B cell (primary cell): ENCODE data around the gene LPIN3. TPM values are rescaled to one million over a fixed set of nuclear protein-coding genes. Genes with fewer than 3 reads are reported as not detected.

Source experiments
- ATAC-seq: fragments of 200-7000 bp; cut with Tn5 transposase; one replicate; pipeline ENCODE4 v1.10.0; 2021; ENCODE audit warnings: low read depth, mild to moderate bottlenecking, moderate number of reproducible peaks, moderate library complexity
- CTCF ChIA-PET: fragments of 350-600 bp; sonication (Branson Sonifier 250); formaldehyde crosslinking; loops from one replicate; lab custom pipeline; 2021; ENCODE audit warnings: antibody characterized with exemption, inconsistent platforms; lab: Charles Lee
- POLR2A ChIA-PET: fragments of 350-600 bp; sonication (Branson Sonifier 250); formaldehyde crosslinking; loops from one replicate; lab custom pipeline; 2021; ENCODE audit warnings: antibody characterized with exemption; lab: Charles Lee
- DNase-seq: peaks from one replicate; pipeline ENCODE4 v3.0.0; 2013
- H2AFZ ChIP-seq: 2 replicates; pipeline ENCODE4 v1.6.1; 2012; ENCODE audit warnings: mild to moderate bottlenecking, low read depth, low read length; ENCODE audit not compliant: insufficient read depth, poor library complexity, severe bottlenecking
- H3K27ac ChIP-seq, 2 donors: 1 replicate in 1 of 2; 2 replicates in 1 of 2; pipeline ENCODE4 v1.5.1; 2012 to 2013; ENCODE audit warnings: low read length in 2 of 2, mild to moderate bottlenecking in 2 of 2, moderate library complexity in 1 of 2
- H3K27me3 ChIP-seq, 4 experiments: fragments of 200-600 bp in 1 of 4; sonication (generic) in 1 of 4; replicated peaks in 1 of 4; 1 replicate in 2 of 4; 2 replicates in 2 of 4; pipeline versions ENCODE4 v1.6.1 to v1.7.0; 2013 to 2016; ENCODE audit warnings: low read length in 3 of 4, mild to moderate bottlenecking in 2 of 4, mixed read lengths in 1 of 4, moderate library complexity in 1 of 4; ENCODE audit not compliant: insufficient read depth in 4 of 4, control insufficient read depth in 3 of 4; ENCODE audit errors: control extremely low read depth in 1 of 4
- H3K36me3 ChIP-seq, 2 experiments: replicated peaks in 1 of 2; 1 replicate in 1 of 2; 2 replicates in 1 of 2; pipeline versions ENCODE4 v1.6.1 to v1.7.1; 2013; ENCODE audit warnings: low read length in 1 of 2; ENCODE audit not compliant: insufficient read depth in 2 of 2, control insufficient read depth in 1 of 2; ENCODE audit errors: control extremely low read depth in 1 of 2, extremely low read depth in 1 of 2
- H3K4me1 ChIP-seq, 2 donors: fragments of 200-600 bp in 1 of 2; sonication (generic) in 1 of 2; 1 replicate in 1 of 2; 2 replicates in 1 of 2; pipeline versions ENCODE4 v1.5.1 to v1.6.1; 2013 to 2017; ENCODE audit warnings: low read length in 2 of 2; ENCODE audit not compliant: control insufficient read depth in 2 of 2, insufficient read depth in 2 of 2
- H3K4me2 ChIP-seq: replicated peaks from 2 replicates; pipeline ENCODE3; 2012; ENCODE audit warnings: mild to moderate bottlenecking, low read depth, low read length; ENCODE audit not compliant: poor library complexity, severe bottlenecking
- H3K4me3 ChIP-seq, 5 experiments: fragments of 200-600 bp in 1 of 5; sonication (generic) in 1 of 5; 1 replicate in 3 of 5; 2 replicates in 2 of 5; pipeline versions ENCODE4 v1.5.1 to v1.7.0; 2011 to 2016; ENCODE audit warnings: low read length in 4 of 5, mild to moderate bottlenecking in 4 of 5, low read depth in 2 of 5, control low read depth in 1 of 5, moderate library complexity in 1 of 5; ENCODE audit not compliant: insufficient read depth in 1 of 5; ENCODE audit errors: control extremely low read depth in 1 of 5, extremely low read depth in 1 of 5
- H3K79me2 ChIP-seq: fragments of 200-600 bp; sonication (generic); one replicate; pipeline ENCODE4 v1.6.0; 2016; ENCODE audit warnings: low read length; ENCODE audit not compliant: control insufficient read depth, insufficient read depth
- H3K9ac ChIP-seq: fragments of 200-600 bp; sonication (generic); 2 replicates; pipeline ENCODE4 v1.6.1; 2017; ENCODE audit warnings: mild to moderate bottlenecking, low read length, moderate library complexity
- H3K9me3 ChIP-seq, 3 donors: one replicate each; pipeline versions ENCODE4 v1.6.1 to v1.7.1; 2013; ENCODE audit warnings: low read length in 2 of 3; ENCODE audit not compliant: control insufficient read depth in 2 of 3, insufficient read depth in 1 of 3; ENCODE audit errors: control extremely low read depth in 1 of 3
- H4K20me1 ChIP-seq: 2 replicates; pipeline ENCODE4 v1.6.0; 2012; ENCODE audit warnings: mild to moderate bottlenecking, low read length; ENCODE audit not compliant: insufficient read depth, control insufficient read depth, poor library complexity, severe bottlenecking
- H3K27ac Mint-ChIP-seq: one replicate; pipeline ENCODE4 v1.8.0; 2021; ENCODE audit warnings: mixed read lengths
- H3K27me3 Mint-ChIP-seq: one replicate; pipeline ENCODE4 v1.8.0; 2021; ENCODE audit warnings: mixed read lengths
- H3K4me1 Mint-ChIP-seq: one replicate; pipeline ENCODE4 v1.8.0; 2021; ENCODE audit warnings: mixed read lengths
- H3K4me3 Mint-ChIP-seq: one replicate; pipeline ENCODE4 v1.8.0; 2021; ENCODE audit warnings: mixed read lengths
- H3K9me3 Mint-ChIP-seq: one replicate; pipeline ENCODE4 v1.8.0; 2022; ENCODE audit warnings: mixed read lengths; ENCODE audit not compliant: insufficient read depth
- CTCF ChIP-seq: fragments of 200-600 bp; IDR thresholded peaks from one replicate; pipeline ENCODE4 v1.8.0; 2022; ENCODE audit warnings: antibody characterized with exemption, mild to moderate bottlenecking
- EZH2 ChIP-seq: IDR thresholded peaks from 2 replicates; pipeline ENCODE4 v1.6.1; 2012; ENCODE audit warnings: borderline replicate concordance, low read depth, mild to moderate bottlenecking, moderate library complexity, low read length; ENCODE audit not compliant: insufficient read depth, poor library complexity, severe bottlenecking
- WGBS: methylation state at CpG from one replicate; pipeline ENCODE4 v1.1.5; 2013; ENCODE audit warnings: missing lambda C conversion rate; ENCODE audit not compliant: insufficient coverage; 5-methylcytosine and 5-hydroxymethylcytosine counted together
- intact Hi-C: fragments of 100-400 bp; cut with micrococcal nuclease; formaldehyde crosslinking; loops from one replicate; pipeline ENCODE4 v1.10.0; 2022
- polyA plus RNA-seq: library from polyadenylated mRNA; depleted of rRNA; stranded (reverse); fragments of >200 nt; gene quantifications from 2 replicates; pipeline ENCODE4 v1.2.3, GENCODE V29; 2012
- total RNA-seq, 2 donors: library from RNA; stranded (reverse); fragments of 120-200 nt in 1 of 2; gene quantifications; 1 replicate in 1 of 2; 2 replicates in 1 of 2; pipeline versions ENCODE4 v1.2.3 to v1.2.4, GENCODE V29; 2013 to 2022

LPIN3 gene
- total and polyA plus RNA-seq, 2 donors (not counting 1 experiment from before 2014, with no cell fraction given) = 0.84 to 1.2 TPM

GRCh38 chr20:41335591-41335990, 5.0 kb upstream of the LPIN3 start:
- Histone ChIP-seq H3K9ac (no peak overlapping the region), H3K27ac (no peak overlapping the region), H3K9me3 (no peaks in the 10 kb centered on the region), H3K4me1 (peaks cover 11% of the 10 kb centered on the region in 2 donors), H3K4me2 (no peak overlapping the region), H3K79me2 (no peaks in the 10 kb centered on the region), H4K20me1 (no peaks in the 10 kb centered on the region), H3K4me3 (no peak overlapping the region), H3K27me3 (peaks cover 0 to 25% (median 6%) of the 10 kb centered on the region in 4 experiments), H2AFZ (no peak overlapping the region), H3K36me3 (no peaks in the 10 kb centered on the region)
- no peak overlapping the region for H3K4me3 Mint-ChIP-seq
- DNase-seq (no peak), ATAC-seq (no peak)
- H3K27me3 Mint-ChIP-seq = peaks cover 19% of the 10 kb centered on the region
- intact Hi-C loops = no loop called here
- WGBS = no CpG with 5 or more reads among the region's 1 CpG
- TF ChIP-seq CTCF (no peak), EZH2 (no peak)
- no peak overlapping the region for H3K27ac Mint-ChIP-seq
- ChIA-PET POLR2A (no interaction called here), CTCF (interaction anchor here (0.7 to 7.1 kb wide), 2 partner anchors 29 to 201 kb away, joined by 4 to 109 read pairs; partner anchors contain the start of gene PLCG1)
- H3K9me3 Mint-ChIP-seq = no peaks in the 10 kb centered on the region
- peaks cover 12% of the 10 kb centered on the region for H3K4me1 Mint-ChIP-seq

GRCh38 chr20:41336711-41337492, 3.7 kb upstream of the LPIN3 start:
- TF ChIP-seq EZH2 = no peak
- TF ChIP-seq CTCF = no peak
- Mint-ChIP-seq H3K4me3 (no peak overlapping the region), H3K9me3 (no peaks in the 10 kb centered on the region), H3K27ac (no peak overlapping the region), H3K27me3 (peaks cover 19% of the 10 kb centered on the region), H3K4me1 (peaks cover 12% of the 10 kb centered on the region)
- H3K4me2 ChIP-seq = no peak overlapping the region
- H3K36me3 ChIP-seq = no peaks in the 10 kb centered on the region
- H2AFZ ChIP-seq = no peak overlapping the region
- H3K27ac ChIP-seq = no peak overlapping the region
- 88% methylated on average over 4 of the region's 4 CpGs for WGBS
- H4K20me1 ChIP-seq = no peaks in the 10 kb centered on the region
- ATAC-seq = no peak
- H3K9ac ChIP-seq = no peak overlapping the region
- H3K27me3 ChIP-seq = peaks cover 0 to 25% (median 6%) of the 10 kb centered on the region in 4 experiments
- no peak for DNase-seq
- no peaks in the 10 kb centered on the region for H3K79me2 ChIP-seq
- H3K4me1 ChIP-seq = peaks cover 12 to 15% of the 10 kb centered on the region in 2 donors
- no peak overlapping the region for H3K4me3 ChIP-seq
- intact Hi-C loops = no loop called here
- CTCF ChIA-PET = interaction anchor here (0.7 to 9.6 kb wide), 10 partner anchors 66 to 371 kb away, joined by 3 to 196 read pairs (median 6); partner anchors contain the start of gene PLCG1
- H3K9me3 ChIP-seq = no peaks in the 10 kb centered on the region
- POLR2A ChIA-PET = no interaction called here
